GM19452 (cell line): ENCODE data around the gene CHAT.

Experiments
- ATAC-seq: cut with Tn5 transposase; IDR thresholded peaks from one replicate; pipeline ENCODE4 v1.9.1; 2021; ENCODE audit not compliant: unreplicated experiment

CHAT gene

GRCh38 chr10:49651917-49652316 lies 38.1 kb downstream of the CHAT start:
- ATAC-seq, result no peak

GRCh38 chr10:49652421-49653272 lies 38.8 kb downstream of the CHAT start:
- ATAC-seq, result no peak

- no peak for ATAC-seq
Measured at GRCh38 chr10:49653273-49653929, 39.6 kb downstream of the CHAT start.

DNA sequence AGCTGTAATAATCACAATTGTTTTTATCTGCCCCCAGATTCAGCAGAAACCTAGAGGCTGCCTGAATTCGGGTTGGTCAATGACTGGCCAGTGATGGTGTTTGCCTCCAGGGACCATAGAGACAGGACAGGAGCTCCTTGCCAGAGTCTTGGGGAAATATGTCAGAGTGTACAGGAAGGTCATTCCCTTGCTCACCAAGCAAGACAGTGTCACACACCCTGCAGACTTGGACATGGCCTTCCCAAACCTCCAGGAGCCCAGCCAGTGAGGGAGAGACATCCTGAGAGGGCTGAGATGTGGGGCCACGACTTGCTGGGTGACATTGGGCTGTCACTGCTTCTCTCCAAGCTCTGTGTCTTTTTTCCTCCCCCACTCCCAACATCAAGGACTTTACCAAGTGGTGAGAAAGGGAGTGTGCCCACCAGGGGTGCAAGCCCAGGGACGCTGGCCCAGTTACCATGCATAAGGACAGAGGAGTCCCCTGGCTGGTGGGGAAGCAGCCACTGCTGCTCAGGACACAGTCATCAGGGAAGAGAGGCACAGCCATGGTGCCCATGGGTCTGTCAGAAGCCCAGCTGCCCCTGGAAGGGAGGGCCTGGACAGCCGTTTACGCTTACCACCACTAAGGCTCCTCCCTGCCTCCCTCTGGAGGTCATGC lies 40.3 kb downstream of the CHAT start:
- ATAC-seq, result no peak

- no peak for ATAC-seq
Measured at GRCh38 chr10:49655099-49655498, 41.3 kb downstream of the CHAT start.

DNA sequence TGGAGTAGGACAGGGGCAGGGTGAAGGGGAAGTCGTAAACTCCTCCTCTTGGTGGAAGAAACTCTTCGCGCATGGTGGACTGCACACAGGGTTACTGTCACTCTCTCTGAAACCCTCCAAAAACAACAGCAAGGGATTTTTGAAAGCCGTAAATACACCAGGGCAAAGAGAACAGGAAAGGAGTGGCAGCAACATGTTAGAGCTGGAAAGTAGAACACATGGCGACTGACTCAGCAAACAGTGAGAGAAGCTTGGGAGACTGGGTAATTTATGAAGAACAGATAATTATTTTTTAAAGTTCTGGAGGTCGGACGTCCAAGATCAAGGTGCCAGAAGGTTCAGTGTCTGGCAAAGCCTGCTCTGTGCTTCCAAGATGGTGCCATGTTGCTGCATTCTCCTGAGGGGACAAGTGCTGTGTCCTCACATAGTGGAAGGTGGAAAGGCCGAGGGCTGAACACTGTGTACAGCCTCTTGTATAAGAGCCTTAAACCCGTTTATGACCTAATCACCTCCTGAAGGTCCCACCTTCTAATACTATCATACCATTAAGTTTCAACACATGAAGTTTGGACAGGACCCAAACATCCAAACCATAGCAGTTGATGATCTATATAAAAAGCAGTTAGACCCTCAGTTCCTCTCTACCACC lies 43.1 kb downstream of the CHAT start:
- ATAC-seq, result no peak

GRCh38 chr10:49657606-49658005 lies 43.8 kb downstream of the CHAT start:
- ATAC-seq, result no peak

DNA sequence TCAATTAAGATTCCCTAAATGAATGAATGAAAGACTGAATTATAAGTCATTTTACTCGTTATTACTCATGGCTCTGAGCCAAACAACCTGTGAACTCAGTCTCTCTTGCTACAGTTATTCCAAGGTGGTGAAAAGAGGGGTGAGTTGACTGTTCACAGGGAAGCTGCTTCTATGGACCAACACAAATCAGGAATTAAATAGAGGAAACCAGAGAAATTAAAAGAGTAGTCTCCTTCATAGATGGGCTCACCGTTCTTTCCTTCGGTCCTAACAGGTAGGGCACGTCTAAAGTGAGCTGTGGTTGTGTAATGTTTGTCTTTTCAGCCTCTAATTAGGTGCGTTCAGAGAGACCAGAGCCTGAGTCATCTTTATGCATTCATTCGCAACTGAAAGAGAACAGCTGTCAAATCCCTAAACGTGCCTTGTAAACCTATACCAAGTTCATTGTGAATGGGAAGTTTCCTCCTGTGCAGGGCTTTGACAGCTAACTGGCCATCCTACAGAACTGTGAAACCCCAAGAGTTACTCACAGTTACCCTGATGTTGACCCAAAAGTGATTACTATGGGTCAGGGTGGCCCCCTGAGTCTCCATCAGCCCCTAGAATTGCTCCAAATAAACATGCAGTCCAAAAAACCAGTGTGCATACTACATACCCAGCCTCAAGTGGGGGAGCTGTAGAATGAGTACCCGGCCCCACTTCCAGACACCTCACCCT lies 47.5 kb downstream of the CHAT start:
- no peak for ATAC-seq

GRCh38 chr10:49662169-49662830 lies 48.5 kb downstream of the CHAT start:
- no peak for ATAC-seq

DNA sequence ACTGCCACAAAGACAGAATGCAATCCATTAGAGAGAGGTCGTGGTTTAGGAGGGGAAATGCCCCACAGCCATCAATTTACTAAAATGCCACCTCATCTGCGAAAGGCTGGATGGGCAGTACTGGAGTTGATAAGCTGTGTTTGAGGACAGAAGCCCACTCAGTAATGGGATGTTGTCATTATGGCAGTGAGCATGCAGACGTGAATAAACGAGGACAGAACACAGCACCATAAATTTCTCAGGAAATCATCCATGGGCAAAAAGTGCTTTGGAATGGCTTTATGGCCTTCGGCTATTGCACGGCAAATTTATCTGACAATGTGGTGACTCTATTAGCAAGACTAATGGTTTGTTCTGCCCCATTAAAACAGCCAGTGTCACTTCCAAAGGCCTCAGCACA lies 49.8 kb downstream of the CHAT start:
- no peak for ATAC-seq

GRCh38 chr10:49664006-49664841 lies 50.4 kb downstream of the CHAT start:
- no peak for ATAC-seq

DNA sequence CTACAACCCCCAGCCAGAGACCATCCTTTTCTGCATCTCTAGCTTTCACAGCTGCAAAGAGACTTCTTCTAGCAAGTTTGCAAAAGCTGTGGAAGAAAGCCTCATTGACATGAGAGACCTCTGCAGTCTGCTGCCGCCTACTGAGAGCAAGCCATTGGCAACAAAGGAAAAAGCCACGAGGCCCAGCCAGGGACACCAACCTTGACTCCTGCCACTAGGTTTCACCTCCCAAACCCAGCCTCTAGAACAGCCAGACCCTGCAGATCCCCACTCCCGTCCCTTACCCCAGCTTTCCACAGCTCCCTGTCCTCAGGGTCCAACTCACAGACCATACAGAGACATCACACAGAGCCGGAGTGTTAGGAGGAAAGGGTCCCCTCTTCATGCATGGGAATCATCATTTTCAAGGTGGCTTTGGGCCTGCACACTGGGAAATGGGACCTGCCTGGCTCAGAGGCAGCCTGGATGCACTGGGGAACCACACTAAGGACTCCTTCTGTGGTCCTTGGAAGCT lies 51.1 kb downstream of the CHAT start:
- ATAC-seq, result no peak

GRCh38 chr10:49666054-49666615 lies 52.3 kb downstream of the CHAT start:
- ATAC-seq, result no peak

DNA sequence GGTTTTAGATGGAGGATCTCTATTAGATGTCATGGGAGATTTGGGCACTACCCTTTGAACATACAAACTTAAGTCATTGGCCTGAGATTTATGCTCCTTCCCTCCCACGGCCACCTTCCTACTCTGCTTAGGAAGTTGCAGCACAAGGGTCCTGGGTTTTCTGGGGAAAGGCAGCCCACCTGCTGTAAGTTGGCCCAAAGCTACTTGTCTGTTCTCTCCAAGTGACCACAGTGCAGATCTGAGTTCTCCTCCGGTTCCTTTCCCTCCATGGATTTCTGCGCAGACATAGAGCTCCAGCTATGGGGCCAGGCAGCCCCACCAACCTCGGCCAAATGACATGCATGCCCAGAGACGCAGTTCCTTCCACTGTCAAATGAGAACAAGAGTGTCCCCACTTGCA lies 52.8 kb downstream of the CHAT start:
- ATAC-seq, result no peak

DNA sequence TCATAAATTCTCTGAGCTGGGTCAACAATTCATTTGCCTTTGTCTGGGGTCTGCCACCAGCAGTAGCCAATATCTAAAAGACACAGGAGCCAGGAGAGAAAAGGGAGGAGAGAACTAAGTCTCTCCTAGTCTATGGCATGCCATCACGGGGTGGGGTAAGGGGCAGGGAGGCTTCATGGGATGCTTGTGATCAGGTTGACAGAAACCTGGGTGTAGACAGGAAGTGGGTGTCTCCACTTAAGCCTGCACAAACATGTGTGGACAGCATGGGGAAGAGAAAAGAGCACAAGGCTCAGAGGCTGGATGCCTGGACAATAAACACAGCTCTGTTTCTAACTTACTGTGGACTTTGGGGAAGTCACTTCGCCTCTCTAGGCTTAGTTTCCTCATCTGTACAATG lies 54.2 kb downstream of the CHAT start:
- no peak for ATAC-seq

- no peak for ATAC-seq
Measured at GRCh38 chr10:49668684-49669083, 54.8 kb downstream of the CHAT start.

DNA sequence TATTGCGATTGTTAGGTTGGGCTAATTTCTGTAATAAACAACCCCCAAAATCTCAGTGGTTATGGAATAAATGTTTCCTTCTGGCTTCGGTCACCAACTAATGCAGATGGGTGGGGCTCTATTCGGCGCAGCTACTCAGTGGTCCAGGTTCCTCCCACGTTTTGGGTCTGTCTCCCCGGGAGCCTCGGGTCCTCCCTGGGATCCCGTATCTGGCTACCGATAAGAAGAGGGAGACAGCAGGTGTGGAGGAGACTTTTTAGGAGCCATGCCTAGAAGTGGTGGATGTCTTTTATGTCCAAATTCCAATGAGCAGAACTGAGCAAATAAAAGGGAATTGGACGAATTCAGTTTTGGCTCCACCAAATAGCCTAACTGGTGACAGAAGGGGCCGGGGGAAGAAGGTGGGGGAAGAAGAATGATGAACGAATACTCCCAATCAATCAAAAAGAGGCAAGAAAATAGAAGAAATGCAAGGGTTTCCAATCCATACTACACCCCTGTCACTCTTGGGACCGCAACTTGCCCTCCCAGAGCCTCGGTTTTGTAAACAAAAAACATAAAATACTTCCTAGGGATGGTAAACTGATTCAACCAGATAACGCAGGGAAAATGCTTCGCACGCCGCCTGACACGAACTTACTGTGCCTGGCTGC lies 65.1 kb downstream of the CHAT start:
- ATAC-seq, result no peak

- ATAC-seq, result no peak
Measured at GRCh38 chr10:49679480-49679893, 65.7 kb downstream of the CHAT start, which contains the start of gene C10orf53. TSS of gene C10orf53 (plus strand) at chr10:49679651. CDS start at chr10:49679698, 47 bp downstream.
